Caki2 (cell line): Measurements from ENCODE around the gene C16orf78. TPM values are rescaled to one million over a fixed set of nuclear protein-coding genes. Genes with fewer than 3 reads are reported as not detected.
A peak's percentile ranks its signal among the peaks of the same experiment; 100 is the strongest.

Experiments used
- DNase-seq: peaks from one replicate; pipeline ENCODE4 v3.0.0-alpha.2; 2015; ENCODE audit warnings: low read depth
- in situ Hi-C: cut with HindIII; loops from 2 replicates; pipeline ENCODE4 v1.10.0; 2016; ENCODE audit warnings: low sequenced_read_pairs, low pct_unique_long_range_greater_than_20kb, mixed read lengths
- total RNA-seq: library from RNA; depleted of rRNA; stranded (reverse); fragments of >200 nt; shearing (Covaris generic); gene quantifications from 2 replicates; pipeline ENCODE4 v1.2.3, GENCODE V29; 2014; ENCODE audit warnings: low replicate concordance

The C16orf78 gene
- total RNA-seq, 1 experiment from 2014 or later, result not detected

- in situ Hi-C loops, result no loop called here
Observed at GRCh38 chr16:49369651-49370611, 3.7 kb upstream of the C16orf78 start.

GRCh38 chr16:49376206-49376605 lies 2.6 kb downstream of the C16orf78 start:
- in situ Hi-C loops, result no loop called here
- DNase-seq, result no peak

More at GRCh38 chr16:49369651-49370611, 3.7 kb upstream of the C16orf78 start:
- DNase-seq, result no peak

GRCh38 chr16:49377196-49377755 lies 3.7 kb downstream of the C16orf78 start:
- in situ Hi-C loops, result no loop called here
- DNase-seq, result no peak

GRCh38 chr16:49378238-49378637 lies 4.6 kb downstream of the C16orf78 start:
- in situ Hi-C loops, result no loop called here
- no peak for DNase-seq

DNA sequence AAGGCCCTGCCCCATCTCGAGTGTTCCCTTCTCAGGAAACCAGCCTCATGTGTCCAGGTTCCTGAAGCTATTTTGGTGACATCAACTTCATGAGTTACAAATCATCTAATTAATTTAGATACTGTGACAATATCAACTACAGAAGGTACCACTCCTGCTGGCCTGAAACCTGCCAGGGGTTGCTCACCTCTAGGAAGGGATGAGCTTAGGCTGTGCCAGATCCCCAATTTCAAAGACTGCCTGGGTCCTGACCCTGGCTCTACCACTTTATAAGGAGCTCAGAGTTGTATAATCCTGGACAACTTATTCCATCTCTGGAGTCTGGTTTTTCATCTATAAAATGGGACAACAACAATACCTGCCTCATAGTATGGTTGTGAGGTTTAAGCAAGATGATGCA lies 5.2 kb downstream of the C16orf78 start:
- DNase-seq, result no peak
- in situ Hi-C loops, result no loop called here

DNA sequence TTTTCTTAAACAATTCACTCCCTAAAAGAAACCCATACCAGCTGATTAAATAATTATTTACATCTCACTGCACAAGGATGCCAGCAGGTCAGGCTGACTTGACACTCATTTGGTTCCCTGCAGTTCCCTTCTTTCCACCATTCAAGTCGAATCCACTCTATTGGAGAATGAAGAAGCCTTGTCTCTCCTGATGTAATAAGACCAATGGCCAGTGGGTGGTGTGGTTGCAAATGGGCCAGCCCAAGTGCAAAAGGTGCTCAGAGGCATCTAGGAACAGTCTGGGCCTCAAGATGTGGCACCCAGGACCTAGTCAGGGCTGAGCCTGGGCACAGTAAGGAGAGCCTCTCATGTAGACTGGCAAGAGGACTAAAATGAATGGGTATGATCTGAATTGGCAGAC lies 9.3 kb downstream of the C16orf78 start:
- in situ Hi-C loops, result no loop called here
- DNase-seq, result no peak

DNA sequence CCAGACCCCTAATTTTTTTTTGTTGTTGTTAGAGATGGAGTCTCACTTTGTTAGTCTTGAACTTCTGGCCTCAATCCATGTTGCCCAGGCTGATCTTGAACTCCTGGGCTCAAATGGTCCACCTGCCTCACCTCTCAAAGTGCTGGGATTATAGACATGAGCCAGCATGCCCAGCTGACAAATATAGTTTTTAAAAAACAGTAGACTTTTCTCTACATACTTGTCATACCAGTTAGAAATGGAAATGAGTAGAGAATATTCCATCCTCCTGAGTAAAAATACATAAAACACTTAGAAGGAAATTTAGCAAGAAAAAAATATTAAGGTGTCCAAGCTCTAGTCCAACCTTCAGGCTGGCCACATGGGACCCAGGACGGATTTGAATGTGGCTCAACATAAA lies 21.4 kb downstream of the C16orf78 start:
- in situ Hi-C loops, result no loop called here
- no peak for DNase-seq

DNA sequence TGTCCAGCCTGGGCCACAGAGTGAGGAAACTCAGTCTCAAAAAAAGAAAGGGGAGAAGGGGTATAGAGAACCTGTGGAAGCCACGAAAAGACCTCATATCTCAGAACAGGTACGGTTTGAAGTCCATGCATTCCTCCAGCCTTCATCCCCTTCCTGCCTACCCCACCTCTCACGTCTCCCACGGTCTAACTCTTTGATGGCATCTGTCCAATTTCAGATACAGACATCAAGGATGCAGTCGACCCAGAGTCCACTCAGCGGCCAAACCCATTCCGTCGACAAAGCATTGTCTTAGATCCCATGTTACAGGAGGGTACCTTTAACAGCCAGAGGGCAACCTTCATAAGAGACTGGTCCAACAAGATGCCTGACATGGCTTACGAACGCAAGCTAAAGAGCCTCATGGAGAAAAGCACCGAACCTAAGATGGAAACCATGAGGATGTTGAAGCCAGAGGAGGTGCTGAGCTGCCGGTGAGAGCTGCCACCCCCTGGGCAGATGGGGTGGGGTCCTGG lies 22.7 kb downstream of the C16orf78 start:
- no peak for DNase-seq
- in situ Hi-C loops, result no loop called here

DNA sequence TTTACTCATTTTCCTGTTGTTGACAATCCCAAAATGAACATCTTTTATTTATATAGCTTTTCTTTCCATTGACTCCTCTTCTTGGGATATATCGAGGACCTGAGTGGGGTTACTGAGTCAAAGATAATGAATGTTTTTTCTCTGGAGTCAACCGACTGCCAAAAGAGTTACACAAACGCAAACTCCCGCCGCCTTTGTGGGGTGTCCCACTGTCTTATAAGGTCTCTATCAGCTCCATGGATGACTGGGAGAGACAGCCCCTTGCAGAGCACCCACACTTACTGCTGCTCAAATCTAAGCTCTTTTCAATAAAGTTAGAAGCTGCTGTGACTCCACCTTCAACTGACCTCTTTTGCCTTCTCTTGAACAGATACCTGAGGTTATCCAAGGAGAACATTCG lies 25.2 kb downstream of the C16orf78 start:
- DNase-seq, result no peak
- in situ Hi-C loops, result no loop called here

DNA sequence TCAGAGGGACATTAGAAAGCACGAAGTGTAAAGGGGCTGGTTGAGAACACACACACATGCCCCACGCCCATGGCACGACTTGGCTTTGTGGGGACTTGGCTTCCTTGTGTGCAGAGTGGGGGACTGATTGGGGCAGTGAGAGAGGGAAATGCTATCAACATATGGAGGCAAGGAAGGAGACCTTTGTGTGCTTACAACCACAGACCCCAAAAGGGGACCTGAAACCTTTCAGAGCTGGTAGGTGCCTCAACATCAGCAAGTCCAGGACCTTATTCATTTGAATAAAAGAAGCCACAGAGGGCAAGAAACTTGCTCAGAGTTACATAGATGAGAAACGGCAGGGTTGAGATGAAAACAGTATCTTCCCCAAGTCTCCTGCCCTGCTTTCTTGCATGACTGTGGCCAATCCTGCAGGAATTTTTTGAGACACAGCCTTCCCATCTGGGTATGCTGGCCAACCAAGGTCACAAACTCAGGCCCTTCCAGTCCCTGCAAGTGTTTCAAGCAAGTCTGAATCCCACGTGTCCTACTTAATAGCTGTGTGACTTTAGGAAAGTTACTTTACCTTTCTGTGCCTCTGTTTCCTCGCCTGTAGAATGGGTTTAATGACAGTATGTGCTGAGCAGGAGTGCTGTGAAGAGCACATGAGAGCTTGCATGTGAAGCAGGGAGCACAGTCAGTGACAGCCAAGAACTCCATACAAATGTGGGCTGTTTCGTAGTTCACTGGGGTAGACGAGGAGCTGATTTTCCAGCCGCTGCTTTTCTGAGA lies 26.2 kb downstream of the C16orf78 start:
- in situ Hi-C loops, result no loop called here
- no peak for DNase-seq

GRCh38 chr16:49400611-49401010 lies 27.0 kb downstream of the C16orf78 start:
- in situ Hi-C loops, result no loop called here
- no peak for DNase-seq

DNA sequence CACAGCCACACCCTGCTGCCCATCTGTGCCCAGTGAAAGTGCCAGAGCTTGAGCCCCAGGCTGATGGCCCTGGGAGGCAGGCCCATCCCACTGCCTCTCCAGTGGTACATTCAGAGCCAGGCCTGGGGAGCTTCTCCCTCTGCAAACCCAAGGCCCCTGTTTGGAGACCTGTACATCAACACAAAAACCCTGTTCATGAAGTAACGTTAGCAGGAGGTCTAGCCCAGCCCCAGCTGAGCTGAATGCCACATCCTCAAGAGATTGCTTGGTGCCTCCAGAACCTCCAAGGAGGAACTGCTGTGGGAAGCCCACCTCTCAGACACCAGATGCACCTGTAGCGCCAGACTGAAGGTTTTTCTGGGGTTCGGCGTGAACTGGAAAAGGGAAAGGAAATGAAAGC lies 31.5 kb downstream of the C16orf78 start:
- in situ Hi-C loops, result no loop called here
- DNase-seq, result no peak

DNA sequence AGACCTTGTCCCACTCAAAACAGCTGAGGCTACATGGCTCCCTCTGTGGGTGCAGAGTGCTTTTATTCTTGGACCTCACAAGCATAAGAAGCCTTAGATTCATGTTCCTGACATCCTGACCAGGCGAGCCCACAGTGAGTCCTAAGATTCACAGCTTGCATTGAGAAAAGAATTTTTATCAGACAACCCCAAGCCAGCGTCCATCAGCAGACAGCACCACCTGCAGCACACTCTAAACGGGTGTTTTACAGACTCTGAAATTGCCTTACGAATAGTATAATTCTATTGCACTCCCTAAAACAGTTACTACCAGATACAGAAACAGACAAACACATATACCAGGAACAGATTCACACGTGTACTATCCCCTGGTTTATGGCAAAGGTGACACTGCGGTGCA lies 31.9 kb downstream of the C16orf78 start:
- DNase-seq, result no peak
- in situ Hi-C loops, result no loop called here

DNA sequence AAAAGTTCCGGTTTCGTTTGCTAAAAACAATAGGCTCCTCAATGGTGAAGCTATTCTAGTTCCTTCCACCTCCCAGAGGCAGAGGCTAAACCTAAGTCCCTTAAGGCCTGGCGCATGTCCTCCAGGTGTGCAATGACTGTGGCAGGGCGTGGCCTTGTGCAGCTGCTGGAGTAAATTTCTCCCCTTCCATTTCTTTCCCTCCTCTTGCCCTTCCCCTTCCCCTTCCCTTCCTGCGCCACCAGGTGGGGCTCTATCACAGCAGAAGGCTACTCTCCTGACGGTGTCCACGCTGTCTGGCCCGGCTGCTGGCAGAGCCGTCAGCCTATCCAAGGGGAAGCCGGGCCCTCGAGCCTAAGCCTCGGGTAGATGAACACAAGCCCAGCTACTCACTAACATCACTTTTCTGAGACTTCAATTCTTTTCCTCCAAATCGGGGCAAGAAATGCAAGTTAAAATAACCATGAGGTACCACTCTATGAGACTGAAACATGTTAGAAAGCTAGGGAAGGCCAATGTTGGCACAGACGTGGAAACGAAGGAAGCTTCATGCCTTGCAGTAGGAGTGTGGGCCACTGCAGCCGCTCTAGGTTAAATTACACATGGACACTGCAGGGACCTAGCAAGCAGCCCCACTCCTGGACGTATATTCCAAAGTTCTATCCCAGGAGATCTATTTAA lies 34.4 kb downstream of the C16orf78 start:
- DNase-seq, result peak; percentile 72
- in situ Hi-C loops, result no loop called here

DNA sequence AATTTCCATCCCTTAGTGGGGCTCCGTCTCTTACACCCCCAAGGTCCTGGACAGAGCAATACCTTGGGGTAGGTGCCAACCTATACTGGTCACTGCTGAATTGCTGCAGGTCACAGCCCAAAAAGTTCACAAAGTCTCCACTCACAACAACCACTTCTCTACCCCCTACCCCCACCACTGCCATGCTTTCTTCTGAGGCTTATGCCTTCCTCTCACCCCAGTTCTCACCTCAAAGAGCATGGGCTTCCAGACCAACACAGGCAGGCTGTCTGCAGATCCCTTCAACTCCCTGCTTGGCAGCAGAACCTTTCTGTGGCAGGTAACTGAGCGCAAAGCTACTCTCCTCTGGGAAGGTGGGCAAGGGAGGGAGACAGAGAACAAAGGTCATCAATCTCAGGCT lies 35.5 kb downstream of the C16orf78 start:
- DNase-seq, result no peak
- in situ Hi-C loops, result no loop called here

GRCh38 chr16:49410226-49410625 lies 36.6 kb downstream of the C16orf78 start:
- in situ Hi-C loops, result no loop called here

GRCh38 chr16:49411121-49411970 lies 37.7 kb downstream of the C16orf78 start:
- DNase-seq, result no peak

More at GRCh38 chr16:49410226-49410625, 36.6 kb downstream of the C16orf78 start:
- DNase-seq, result no peak

More at GRCh38 chr16:49411121-49411970, 37.7 kb downstream of the C16orf78 start:
- in situ Hi-C loops, result no loop called here
